GM12878 (cell line): Measurements from ENCODE around the gene SH3BGRL2. TPM values are rescaled to one million over a fixed set of nuclear protein-coding genes. Genes with fewer than 3 reads are reported as not detected.

Source experiments
- ATAC-seq: fragments of 200-7000 bp; cut with Tn5 transposase; 3 replicates; pipeline ENCODE4 v1.9.1; 2020; ENCODE audit warnings: mild to moderate bottlenecking, moderate library complexity
- BruUV-seq: library from RNA; stranded (reverse); fragments of 400-500 nt; replicated peaks from 2 replicates; lab custom pipeline; 2021; lab: Mats Ljungman, UMichigan
- CTCF ChIA-PET: fragments of 300-600 bp; sonication (Branson Sonifier 250); formaldehyde crosslinking; extraction: SDS; loops from one replicate; lab custom pipeline; 2021; ENCODE audit warnings: inconsistent platforms; lab: Yijun Ruan, JAX
- POLR2A ChIA-PET: fragments of 350-600 bp; formaldehyde crosslinking; extraction: SDS; loops from one replicate; lab custom pipeline; 2021; ENCODE audit warnings: inconsistent platforms; lab: Charles Lee
- RAD21 ChIA-PET: fragments of 300-600 bp; sonication (Branson Sonifier 250); formaldehyde crosslinking; loops from one replicate; lab custom pipeline; 2023; ENCODE audit warnings: antibody characterized with exemption; ENCODE audit not compliant: unreplicated experiment; lab: Charles Lee
- SMC1A ChIA-PET: fragments of 300-600 bp; sonication (Branson Sonifier 250); formaldehyde crosslinking; loops from one replicate; lab custom pipeline; 2023; ENCODE audit not compliant: unreplicated experiment, uncharacterized antibody; lab: Charles Lee
- DNase-seq: peaks from one replicate; pipeline ENCODE4 v3.0.0-alpha.2; 2011; ENCODE audit warnings: low read depth, low spot score
- FAIRE-seq: peaks from 3 replicates; lab custom pipeline; 2011; peaks lifted over from hg19 to GRCh38; lab: Jason Lieb, UNC
- H2AFZ ChIP-seq: 2 replicates; pipeline ENCODE4 v1.6.0; 2011; ENCODE audit warnings: low read depth, low read length, control low read depth; ENCODE audit not compliant: control insufficient read depth
- H3K27ac ChIP-seq: 2 replicates; pipeline ENCODE4 v1.5.1; 2011; ENCODE audit warnings: control low read depth; ENCODE audit not compliant: control insufficient read depth, insufficient read depth
- H3K27me3 ChIP-seq, 2 experiments: replicated peaks in 1 of 2; 2 replicates each; pipeline versions ENCODE4 v1.6.0 to v1.6.1; 2011; ENCODE audit warnings: low read length in 1 of 2; ENCODE audit not compliant: control insufficient read depth in 2 of 2, insufficient read depth in 2 of 2
- H3K36me3 ChIP-seq, 2 experiments: 2 replicates each; pipeline ENCODE4 v1.5.1; 2011; ENCODE audit warnings: low read length in 1 of 2; ENCODE audit not compliant: control insufficient read depth in 2 of 2, insufficient read depth in 2 of 2
- H3K4me1 ChIP-seq: 2 replicates; pipeline ENCODE4 v1.6.1; 2011; ENCODE audit warnings: mild to moderate bottlenecking, low read length, moderate library complexity, mixed read lengths; ENCODE audit not compliant: control insufficient read depth, insufficient read depth
- H3K4me2 ChIP-seq: 2 replicates; pipeline ENCODE4 v1.6.0; 2011; ENCODE audit warnings: control low read depth; ENCODE audit not compliant: control insufficient read depth, insufficient read depth
- H3K4me3 ChIP-seq: fragments of 200-600 bp; sonication (generic); 2 replicates; pipeline ENCODE4 v1.5.1; 2016
- H3K79me2 ChIP-seq: 2 replicates; pipeline ENCODE4 v1.6.0; 2011; ENCODE audit warnings: low read length; ENCODE audit not compliant: control insufficient read depth, insufficient read depth
- H3K9ac ChIP-seq: 2 replicates; pipeline ENCODE4 v1.8.0; 2011; ENCODE audit warnings: low read length, control low read depth, mixed read lengths; ENCODE audit not compliant: control insufficient read depth, insufficient read depth
- H3K9me3 ChIP-seq: replicated peaks from 3 replicates; pipeline ENCODE4 v1.5.1; 2011; ENCODE audit warnings: mild to moderate bottlenecking, low read length; ENCODE audit not compliant: control insufficient read depth, insufficient read depth
- H4K20me1 ChIP-seq: 2 replicates; pipeline ENCODE4 v1.6.0; 2011; ENCODE audit not compliant: control insufficient read depth, insufficient read depth
- MEF2B ChIP-seq: fragments of 450-650 bp; IDR thresholded peaks from 2 replicates; pipeline ENCODE4 v1.6.1; 2018; ENCODE audit warnings: mild to moderate bottlenecking, moderate library complexity; ENCODE audit not compliant: partially characterized antibody, poor library complexity, severe bottlenecking
- MXI1 ChIP-seq: fragments of 150-350 bp; IDR thresholded peaks from 2 replicates; pipeline ENCODE4 v1.6.1; 2011; ENCODE audit warnings: low read depth, mild to moderate bottlenecking, inconsistent platforms, low read length, improper control_type of control experiment
- RBBP5 ChIP-seq: fragments of 200-600 bp; sonication (generic); conservative IDR thresholded peaks from 2 replicates; pipeline ENCODE4 v1.6.1; 2016
- STAT1 ChIP-seq: fragments of 450-650 bp; conservative IDR thresholded peaks from 2 replicates; pipeline ENCODE4 v1.6.1; 2014; ENCODE audit warnings: antibody characterized with exemption, mild to moderate bottlenecking
- WGBS: methylation state at CpG from one replicate; pipeline ENCODE4 v1.1.6; 2016; ENCODE audit warnings: low lambda C conversion rate; ENCODE audit not compliant: insufficient replicate concordance, insufficient coverage; ENCODE audit errors: missing lambda C conversion rate; 5-methylcytosine and 5-hydroxymethylcytosine counted together
- in situ Hi-C: fragments of 300-500 bp; cut with MboI; formaldehyde crosslinking; loops from 9 replicates; pipeline ENCODE4 v1.14.3; 2018; ENCODE audit warnings: mixed read lengths
- intact Hi-C: fragments of 100-400 bp; cut with micrococcal nuclease; formaldehyde crosslinking; loops from one replicate; pipeline ENCODE4 v1.14.2; 2022; ENCODE audit not compliant: unreplicated experiment
- polyA plus RNA-seq, 11 experiments: library from polyadenylated mRNA; depleted of rRNA in 4 of 11; unstranded in 6 of 11; stranded (reverse) in 5 of 11; fragments of >200 nt; fragmentation: Nextera tagmentation in 4 of 11; fragmentation: Illumina TruSeq in 1 of 11; extraction: Ambion mirVana in 4 of 11; extraction: Trizol in 1 of 11; gene quantifications; 1 replicate in 1 of 11; 2 replicates in 10 of 11; pipeline versions ENCODE4 v1.2.1 to v1.2.3, GENCODE V29; 2011 to 2016; ENCODE audit warnings: inconsistent platforms in 2 of 11, missing spikeins in 2 of 11, low read depth in 1 of 11
- total RNA-seq, 4 experiments: library from RNA; depleted of rRNA in 3 of 4; stranded (reverse); fragments of >200 nt in 3 of 4; fragmentation: Illumina TruSeq in 1 of 4; extraction: Trizol in 1 of 4; gene quantifications; 2 replicates each; pipeline versions ENCODE4 v1.2.1 to v1.2.3, GENCODE V29; 2013 to 2021
- TF ChIP-seq, protein P1 (sequence below): fragments of 450-650 bp; IDR thresholded peaks from 2 replicates; pipeline ENCODE4 v1.6.1; 2016; ENCODE audit warnings: mild to moderate bottlenecking, moderate library complexity, borderline replicate concordance

The SH3BGRL2 gene
- total and polyA plus RNA-seq, 10 of the 15 experiments (the other 5 are each of a cell fraction or from before 2014, with no cell fraction given) = 0.03 to 0.37 (median 0.21) TPM

DNA sequence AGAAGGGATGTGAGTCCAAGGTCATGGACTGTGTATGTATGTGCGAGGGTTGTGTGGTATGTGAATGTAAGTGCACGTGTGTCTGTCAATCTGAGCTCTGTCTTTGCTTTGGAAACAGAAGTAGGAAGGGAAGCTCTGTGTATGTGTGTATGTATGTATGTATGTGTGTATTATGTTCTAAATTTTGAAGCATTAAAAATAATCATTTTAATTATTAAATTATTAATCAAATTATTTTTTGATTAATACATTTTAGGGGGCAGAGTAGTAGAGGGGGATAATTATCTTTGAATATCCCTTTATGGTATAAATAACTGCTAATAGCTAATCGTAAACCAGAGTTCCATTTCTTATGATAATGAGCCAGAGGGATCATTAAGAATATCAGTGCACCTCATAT is 42.8 kb downstream of the SH3BGRL2 start:
- 18% methylated on average over 3 of the region's 3 CpGs for WGBS
- H3K4me3 ChIP-seq = no peak overlapping the region
- DNase-seq = no peak
- no peaks in the 10 kb centered on the region for H3K27me3 ChIP-seq
- CTCF ChIA-PET = interaction anchor here (1.1 kb wide), 1 partner anchor 89 kb away, joined by 3 read pairs; no protein-coding TSS in a partner anchor
- H4K20me1 ChIP-seq = no peaks in the 10 kb centered on the region
- H3K4me1 ChIP-seq = no peaks in the 10 kb centered on the region
- no peak overlapping the region for H3K9ac ChIP-seq
- SMC1A ChIA-PET = no interaction called here
- POLR2A ChIA-PET = no interaction called here
- intact Hi-C loops (no loop called here), in situ Hi-C loops (no loop called here)
- RAD21 ChIA-PET = no interaction called here
- no peak overlapping the region for H3K27ac ChIP-seq
- no peaks in the 10 kb centered on the region for H3K36me3 ChIP-seq
- no peaks in the 10 kb centered on the region for H3K79me2 ChIP-seq
- no peak overlapping the region for H3K4me2 ChIP-seq
- no peaks in the 10 kb centered on the region for H3K9me3 ChIP-seq
- no TSS peak for BruUV-seq
- no peak for ATAC-seq
- TF ChIP-seq RBBP5 (no peak), MEF2B (no peak), MXI1 (no peak), STAT1 (no peak)
- TF ChIP-seq, protein P1, sequence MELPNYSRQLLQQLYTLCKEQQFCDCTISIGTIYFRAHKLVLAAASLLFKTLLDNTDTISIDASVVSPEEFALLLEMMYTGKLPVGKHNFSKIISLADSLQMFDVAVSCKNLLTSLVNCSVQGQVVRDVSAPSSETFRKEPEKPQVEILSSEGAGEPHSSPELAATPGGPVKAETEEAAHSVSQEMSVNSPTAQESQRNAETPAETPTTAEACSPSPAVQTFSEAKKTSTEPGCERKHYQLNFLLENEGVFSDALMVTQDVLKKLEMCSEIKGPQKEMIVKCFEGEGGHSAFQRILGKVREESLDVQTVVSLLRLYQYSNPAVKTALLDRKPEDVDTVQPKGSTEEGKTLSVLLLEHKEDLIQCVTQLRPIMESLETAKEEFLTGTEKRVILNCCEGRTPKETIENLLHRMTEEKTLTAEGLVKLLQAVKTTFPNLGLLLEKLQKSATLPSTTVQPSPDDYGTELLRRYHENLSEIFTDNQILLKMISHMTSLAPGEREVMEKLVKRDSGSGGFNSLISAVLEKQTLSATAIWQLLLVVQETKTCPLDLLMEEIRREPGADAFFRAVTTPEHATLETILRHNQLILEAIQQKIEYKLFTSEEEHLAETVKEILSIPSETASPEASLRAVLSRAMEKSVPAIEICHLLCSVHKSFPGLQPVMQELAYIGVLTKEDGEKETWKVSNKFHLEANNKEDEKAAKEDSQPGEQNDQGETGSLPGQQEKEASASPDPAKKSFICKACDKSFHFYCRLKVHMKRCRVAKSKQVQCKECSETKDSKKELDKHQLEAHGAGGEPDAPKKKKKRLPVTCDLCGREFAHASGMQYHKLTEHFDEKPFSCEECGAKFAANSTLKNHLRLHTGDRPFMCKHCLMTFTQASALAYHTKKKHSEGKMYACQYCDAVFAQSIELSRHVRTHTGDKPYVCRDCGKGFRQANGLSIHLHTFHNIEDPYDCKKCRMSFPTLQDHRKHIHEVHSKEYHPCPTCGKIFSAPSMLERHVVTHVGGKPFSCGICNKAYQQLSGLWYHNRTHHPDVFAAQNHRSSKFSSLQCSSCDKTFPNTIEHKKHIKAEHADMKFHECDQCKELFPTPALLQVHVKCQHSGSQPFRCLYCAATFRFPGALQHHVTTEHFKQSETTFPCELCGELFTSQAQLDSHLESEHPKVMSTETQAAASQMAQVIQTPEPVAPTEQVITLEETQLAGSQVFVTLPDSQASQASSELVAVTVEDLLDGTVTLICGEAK = no peak
- FAIRE-seq = no peak
- no peak overlapping the region for H2AFZ ChIP-seq
